Smooth muscle cell (in vitro differentiated cells): ENCODE data around the gene AKAP13. TPM values are rescaled to one million over a fixed set of nuclear protein-coding genes. Genes with fewer than 3 reads are reported as not detected.

Experiments used
- DNase-seq: peaks from one replicate; lab custom pipeline; 2025; ENCODE audit not compliant: unreplicated experiment; lab: John Stamatoyannopoulos, UW
- H2AFZ ChIP-seq: fragments of 200-600 bp; sonication (generic); 2 replicates; pipeline ENCODE4 v1.6.0; 2016; ENCODE audit warnings: antibody characterized with exemption, low read depth, mild to moderate bottlenecking
- H3F3A ChIP-seq: fragments of 200-600 bp; sonication (generic); 2 replicates; pipeline ENCODE4 v1.6.0; 2017; ENCODE audit warnings: antibody characterized with exemption, low read depth
- H3K27ac ChIP-seq: fragments of 200-600 bp; sonication (generic); 2 replicates; pipeline ENCODE4 v1.5.1; 2016; ENCODE audit warnings: low read depth, mild to moderate bottlenecking
- H3K27me3 ChIP-seq: fragments of 200-600 bp; sonication (generic); 2 replicates; pipeline ENCODE4 v1.6.1; 2016; ENCODE audit warnings: low read depth, mild to moderate bottlenecking
- H3K36me3 ChIP-seq: fragments of 200-600 bp; sonication (generic); 2 replicates; pipeline ENCODE4 v1.5.1; 2016; ENCODE audit warnings: low read depth
- H3K4me1 ChIP-seq: fragments of 200-600 bp; sonication (generic); 2 replicates; pipeline ENCODE4 v1.5.1; 2016; ENCODE audit warnings: low read depth
- H3K4me2 ChIP-seq: fragments of 200-600 bp; sonication (generic); 2 replicates; pipeline ENCODE4 v1.6.0; 2016; ENCODE audit warnings: mild to moderate bottlenecking
- H3K4me3 ChIP-seq: fragments of 200-600 bp; sonication (generic); 2 replicates; pipeline ENCODE4 v1.5.1; 2016; ENCODE audit warnings: mild to moderate bottlenecking
- H3K79me2 ChIP-seq: fragments of 200-600 bp; sonication (generic); 2 replicates; pipeline ENCODE4 v1.6.0; 2016; ENCODE audit warnings: low read depth, mild to moderate bottlenecking
- H3K9ac ChIP-seq: fragments of 200-600 bp; sonication (generic); 2 replicates; pipeline ENCODE4 v1.6.0; 2016; ENCODE audit warnings: low read depth
- H3K9me3 ChIP-seq: fragments of 200-600 bp; sonication (generic); replicated peaks from 2 replicates; pipeline ENCODE4 v1.5.1; 2016; ENCODE audit warnings: low read depth
- H4K20me1 ChIP-seq: fragments of 200-600 bp; sonication (generic); 2 replicates; pipeline ENCODE4 v1.6.0; 2016; ENCODE audit warnings: low read depth
- WGBS: methylation state at CpG from one replicate; pipeline ENCODE4 v1.1.7; 2016; ENCODE audit warnings: low lambda C conversion rate; 5-methylcytosine and 5-hydroxymethylcytosine counted together
- polyA plus RNA-seq: library from polyadenylated mRNA; unstranded; fragments of >200 nt; fragmentation: Nextera tagmentation; extraction: Ambion mirVana; gene quantifications from 2 replicates; pipeline ENCODE4 v1.2.1, GENCODE V29; 2016
- total RNA-seq: library from RNA; depleted of rRNA; stranded (reverse); fragments of >200 nt; gene quantifications from 2 replicates; pipeline ENCODE4 v1.2.3, GENCODE V29; 2014
- TF ChIP-seq, protein P1 (sequence below): fragments of 200-600 bp; sonication (generic); IDR thresholded peaks from 2 replicates; pipeline ENCODE4 v1.5.1; 2017; ENCODE audit warnings: borderline replicate concordance, mild to moderate bottlenecking, antibody characterized with exemption; ENCODE audit not compliant: insufficient read depth, poor library complexity, severe bottlenecking

AKAP13 gene
- total and polyA plus RNA-seq, 2 experiments from 2014 or later = 43.3 to 63.5 TPM

DNA sequence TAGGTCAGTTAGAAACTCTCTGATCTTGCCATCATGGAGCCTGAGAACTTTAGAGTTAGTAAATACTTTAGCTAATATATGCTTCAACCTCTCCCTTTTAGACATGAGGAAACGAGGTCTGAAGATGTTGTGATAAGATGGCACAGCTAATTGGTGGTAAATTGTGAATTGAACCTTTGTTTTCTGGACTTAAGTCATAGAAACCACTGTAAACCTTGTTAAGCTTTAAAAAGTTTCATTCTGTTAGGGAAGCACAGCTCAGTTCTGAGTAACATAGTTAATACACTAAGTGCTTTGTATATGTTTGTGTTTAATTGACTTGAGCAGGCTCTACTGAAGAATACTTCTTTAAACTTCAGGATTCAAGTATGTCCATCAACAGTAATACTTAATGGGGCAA is 108.6 kb downstream of the AKAP13 start:
- H3K36me3 ChIP-seq = no peaks in the 10 kb centered on the region
- H3F3A ChIP-seq = peaks cover 5% of the 10 kb centered on the region
- no peaks in the 10 kb centered on the region for H3K9me3 ChIP-seq
- peaks cover 39% of the 10 kb centered on the region for H4K20me1 ChIP-seq
- H3K4me2 ChIP-seq = peak overlapping the region; percentile 24
- no peak overlapping the region for H3K4me3 ChIP-seq
- H3K9ac ChIP-seq = peak overlapping the region; percentile 56
- TF ChIP-seq, protein P1, sequence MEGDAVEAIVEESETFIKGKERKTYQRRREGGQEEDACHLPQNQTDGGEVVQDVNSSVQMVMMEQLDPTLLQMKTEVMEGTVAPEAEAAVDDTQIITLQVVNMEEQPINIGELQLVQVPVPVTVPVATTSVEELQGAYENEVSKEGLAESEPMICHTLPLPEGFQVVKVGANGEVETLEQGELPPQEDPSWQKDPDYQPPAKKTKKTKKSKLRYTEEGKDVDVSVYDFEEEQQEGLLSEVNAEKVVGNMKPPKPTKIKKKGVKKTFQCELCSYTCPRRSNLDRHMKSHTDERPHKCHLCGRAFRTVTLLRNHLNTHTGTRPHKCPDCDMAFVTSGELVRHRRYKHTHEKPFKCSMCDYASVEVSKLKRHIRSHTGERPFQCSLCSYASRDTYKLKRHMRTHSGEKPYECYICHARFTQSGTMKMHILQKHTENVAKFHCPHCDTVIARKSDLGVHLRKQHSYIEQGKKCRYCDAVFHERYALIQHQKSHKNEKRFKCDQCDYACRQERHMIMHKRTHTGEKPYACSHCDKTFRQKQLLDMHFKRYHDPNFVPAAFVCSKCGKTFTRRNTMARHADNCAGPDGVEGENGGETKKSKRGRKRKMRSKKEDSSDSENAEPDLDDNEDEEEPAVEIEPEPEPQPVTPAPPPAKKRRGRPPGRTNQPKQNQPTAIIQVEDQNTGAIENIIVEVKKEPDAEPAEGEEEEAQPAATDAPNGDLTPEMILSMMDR = no peak
- H3K4me1 ChIP-seq = peaks cover under 1% of the 10 kb centered on the region
- H3K27me3 ChIP-seq = no peaks in the 10 kb centered on the region
- DNase-seq = no peak
- peaks cover 74% of the 10 kb centered on the region for H3K79me2 ChIP-seq
- H2AFZ ChIP-seq = no peak overlapping the region
- 15% methylated on average over 1 of the region's 1 CpG for WGBS
- H3K27ac ChIP-seq = peak overlapping the region; percentile 74

DNA sequence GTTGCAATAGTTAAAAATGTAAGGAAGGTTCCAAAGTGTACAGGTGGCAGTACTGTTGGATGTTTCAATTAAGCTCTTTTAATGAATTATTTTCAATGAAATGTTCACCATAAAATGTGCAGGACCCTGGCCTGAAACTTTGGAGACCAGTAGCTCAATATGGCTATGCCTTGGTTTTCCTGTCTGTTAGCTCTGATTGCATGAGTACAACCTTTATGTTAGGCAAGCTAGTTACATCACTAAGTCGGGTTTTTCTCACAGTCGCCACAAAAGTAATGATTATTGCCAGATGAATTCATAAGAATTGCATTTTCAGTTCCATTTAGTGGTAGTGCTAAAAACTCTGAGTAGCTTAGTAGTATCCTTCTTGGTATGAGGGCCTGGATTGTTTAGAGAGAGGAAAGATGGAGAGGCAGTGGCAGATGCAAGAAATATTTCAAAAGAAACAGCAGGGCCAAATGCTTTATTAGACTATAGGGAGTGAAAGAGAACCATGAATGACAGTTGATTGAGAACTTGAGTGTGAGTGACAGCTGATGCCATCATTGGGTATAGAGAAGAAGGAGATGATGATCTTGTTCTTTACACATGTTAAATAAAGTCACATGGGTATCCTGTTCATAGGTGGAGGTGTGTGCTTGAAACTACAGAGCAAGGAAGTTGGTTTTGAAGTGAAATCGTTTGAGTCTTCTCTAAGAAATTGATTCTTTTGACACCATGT is 109.5 kb downstream of the AKAP13 start:
- no peak overlapping the region for H3K4me3 ChIP-seq
- TF ChIP-seq, protein P1 = no peak
- H3K79me2 ChIP-seq = peaks cover 68% of the 10 kb centered on the region
- no peaks in the 10 kb centered on the region for H3K9me3 ChIP-seq
- H3K4me2 ChIP-seq = no peak overlapping the region
- H3K27ac ChIP-seq = peak overlapping the region; percentile 74
- H2AFZ ChIP-seq = no peak overlapping the region
- DNase-seq = no peak
- no peak overlapping the region for H3K9ac ChIP-seq
- peaks cover 10% of the 10 kb centered on the region for H3K4me1 ChIP-seq
- no peaks in the 10 kb centered on the region for H3K36me3 ChIP-seq
- H3K27me3 ChIP-seq = no peaks in the 10 kb centered on the region
- WGBS = 88% methylated on average over 3 of the region's 3 CpGs
- H4K20me1 ChIP-seq = peaks cover 36% of the 10 kb centered on the region
- peaks cover 5% of the 10 kb centered on the region for H3F3A ChIP-seq

DNA sequence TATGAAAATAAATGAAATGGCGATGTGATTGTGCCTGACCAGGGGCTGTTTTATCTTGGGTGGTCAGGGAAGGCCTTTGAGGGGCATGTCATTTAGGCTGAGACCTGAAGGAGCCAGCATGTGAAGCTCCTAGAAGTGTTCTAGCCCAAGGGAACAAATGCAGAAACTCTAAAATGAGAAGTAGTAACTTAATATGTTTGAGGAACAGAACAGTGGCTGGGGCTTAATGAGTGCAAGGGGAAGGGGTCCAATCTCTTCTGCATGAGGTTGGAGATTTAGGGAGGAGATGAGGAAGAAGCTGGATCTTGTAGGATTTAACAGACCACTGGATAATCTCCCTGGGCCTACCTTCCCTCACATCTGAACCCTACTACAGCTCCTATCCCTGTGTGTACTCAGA is 110.5 kb downstream of the AKAP13 start:
- H3K79me2 ChIP-seq = peaks cover 69% of the 10 kb centered on the region

More for the DNA sequence above, 110.5 kb downstream of the AKAP13 start:
- TF ChIP-seq, protein P1 = no peak
- peaks cover 5% of the 10 kb centered on the region for H3F3A ChIP-seq
- H3K9ac ChIP-seq = no peak overlapping the region
- H2AFZ ChIP-seq = no peak overlapping the region
- peaks cover 36% of the 10 kb centered on the region for H4K20me1 ChIP-seq
- no peaks in the 10 kb centered on the region for H3K27me3 ChIP-seq
- peaks cover 14% of the 10 kb centered on the region for H3K4me1 ChIP-seq
- DNase-seq = no peak
- H3K4me3 ChIP-seq = no peak overlapping the region
- WGBS = 79% methylated on average over 1 of the region's 1 CpG
- no peaks in the 10 kb centered on the region for H3K9me3 ChIP-seq
- no peak overlapping the region for H3K27ac ChIP-seq
- no peaks in the 10 kb centered on the region for H3K36me3 ChIP-seq
- no peak overlapping the region for H3K4me2 ChIP-seq
